ENCODE results near the gene ALS2CL. TPM values are rescaled to one million over a fixed set of nuclear protein-coding genes. Genes with fewer than 3 reads are reported as not detected.

The ALS2CL gene
- total and polyA plus RNA-seq, 2 donors (not counting 3 experiments of a cell fraction or from before 2014, with no cell fraction given): 7.8 to 10.1 TPM

- Histone ChIP-seq H3K27me3 (ENCODE audit: control insufficient read depth in 2 of 2, insufficient read depth in 2 of 2, low read length in 2 of 2) (peaks cover under 1 to 7% of the 10 kb centered on the region in 2 experiments), H3K27ac (ENCODE audit: insufficient read depth, low read depth, low read length) (no peak overlapping the region), H2AFZ (ENCODE audit: low read depth, low read length) (no peak overlapping the region), H3K4me2 (ENCODE audit: insufficient read depth, low read length) (no peak overlapping the region), H3K79me2 (ENCODE audit: control insufficient read depth, insufficient read depth, low read length) (no peaks in the 10 kb centered on the region), H3K9ac (replicated peaks; ENCODE audit: extremely low read depth, insufficient read depth, low read length) (no peak overlapping the region), H3K9me1 (replicated peaks; ENCODE audit: control insufficient read depth, extremely low read depth, insufficient read depth, low read length) (no peaks in the 10 kb centered on the region), H3K4me1 (ENCODE audit: control insufficient read depth, extremely low read depth, insufficient read depth, low read length) (no peaks in the 10 kb centered on the region), H3K36me3 (ENCODE audit: control insufficient read depth in 2 of 2, extremely low read depth in 1 of 2, insufficient read depth in 2 of 2, low read length in 2 of 2) (no peaks in the 10 kb centered on the region), H4K20me1 (replicated peaks; ENCODE audit: control insufficient read depth, extremely low read depth, insufficient read depth, low read length) (no peaks in the 10 kb centered on the region), H3K4me3 (replicated peaks in 1 of 3; ENCODE audit: insufficient read depth in 1 of 3, low read depth in 1 of 3, low read length in 3 of 3) (no peak overlapping the region), H3K9me3 (replicated peaks; ENCODE audit: control insufficient read depth, insufficient read depth, low read length) (no peaks in the 10 kb centered on the region)
- intact Hi-C loops (cut with micrococcal nuclease): no loop called here
- no peak for TF ChIP-seq MYC (IDR thresholded peaks at IDR 0.05; ENCODE audit: low read depth, low read length)
- TF ChIP-seq FOS (IDR thresholded peaks at IDR 0.05; ENCODE audit: borderline replicate concordance, insufficient read depth, low read length): no peak
- no peak for TF ChIP-seq MAX (IDR thresholded peaks at IDR 0.05; ENCODE audit: insufficient read depth, insufficient read length)
- no peak for TF ChIP-seq GATA2 (IDR thresholded peaks at IDR 0.05; ENCODE audit: insufficient read depth, insufficient read length, low read depth, low read length)
- no peak for TF ChIP-seq CTCF (IDR thresholded peaks at IDR 0.05; ENCODE audit: extremely low read depth in 1 of 2, insufficient read depth in 1 of 2, low read depth in 1 of 2, low read length in 2 of 2)
- no peak for TF ChIP-seq POLR2AphosphoS5 (IDR thresholded peaks at IDR 0.05; ENCODE audit: insufficient read depth, low read depth, low read length)
- TF ChIP-seq JUN (IDR thresholded peaks at IDR 0.05; ENCODE audit: borderline replicate concordance, insufficient read depth, insufficient read length, low read depth): no peak
- TF ChIP-seq POLR2A (IDR thresholded peaks at IDR 0.05; ENCODE audit: low read depth, low read length): no peak
- no peak for TF ChIP-seq EZH2 (IDR thresholded peaks at IDR 0.05; ENCODE audit: borderline replicate concordance, low read depth, low read length, severe bottlenecking)
- POLR2A ChIA-PET: no interaction called here
- DNase-seq (ENCODE audit: low read depth, low spot score): no peak
- no peak for FAIRE-seq
- no TSS peak for BruUV-seq (replicated peaks)
- CTCF ChIA-PET: no interaction called here
- dilution Hi-C loops (cut with MboI; ENCODE audit: extremely low pct_ligation_motif_present, low sequenced_read_pairs): no loop called here
These were observed 38.2 kb downstream of the ALS2CL start for GRCh38 chr3:46655271-46655670.

All from endothelial cell of umbilical vein (primary cell).